Measurements from ENCODE around the gene GPC1. TPM values are rescaled to one million over a fixed set of nuclear protein-coding genes. Genes with fewer than 3 reads are reported as not detected.

Gene GPC1
- total RNA-seq, 1 donor from 2014 or later: 5.9 TPM

DNA sequence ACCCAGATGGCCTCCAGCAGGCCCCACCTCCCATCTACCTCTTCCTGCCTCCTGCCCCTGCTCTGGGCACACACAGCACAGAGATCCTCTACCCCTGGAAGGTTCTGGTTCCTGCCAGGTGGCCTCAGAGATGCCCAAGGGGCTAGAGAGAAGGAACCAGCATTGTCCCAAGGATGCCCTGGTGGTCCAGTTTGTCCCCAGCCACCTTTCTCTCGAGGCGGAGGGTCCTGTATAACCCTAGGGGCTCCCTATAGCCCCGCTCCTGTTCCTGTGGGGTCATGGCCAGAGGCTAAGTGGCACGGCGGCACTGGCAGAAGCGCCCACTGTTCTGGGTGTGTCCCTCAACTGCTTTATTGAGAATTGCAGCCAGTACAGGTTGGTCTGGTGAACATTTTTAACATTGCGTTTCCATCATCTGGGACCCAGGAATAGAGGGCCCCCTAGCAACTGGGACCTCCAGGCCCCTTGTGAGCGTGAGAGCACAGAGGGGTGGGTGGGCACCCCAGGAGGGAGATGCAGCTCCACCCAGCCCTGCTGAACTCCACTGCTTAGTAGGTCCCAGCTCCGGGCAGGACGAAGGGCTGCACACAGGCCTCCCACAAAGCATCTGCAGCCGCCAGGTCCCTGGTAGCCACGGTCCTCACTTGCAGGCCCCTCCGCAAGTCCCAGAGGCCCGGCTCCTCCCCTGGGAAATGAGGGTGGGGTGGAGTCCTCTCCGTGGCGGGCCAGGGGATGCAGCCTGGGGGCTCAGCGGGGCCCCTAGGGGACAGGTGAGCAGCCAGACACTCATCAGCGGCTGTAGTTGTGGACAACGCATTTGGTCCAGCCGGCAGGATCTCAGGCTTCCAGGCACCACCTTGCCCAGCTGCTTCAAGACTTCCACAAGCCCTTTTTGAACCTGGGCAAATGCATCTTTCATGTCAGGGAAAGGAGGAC is 33.1 kb downstream of the GPC1 start:
- Mint-ChIP-seq H3K36me3 (ENCODE audit: low read depth) (peaks cover 4% of the 10 kb centered on the region), H3K27ac (no peak overlapping the region), H3K4me1 (no peaks in the 10 kb centered on the region), H3K9me3 (peaks cover 2% of the 10 kb centered on the region), H3K4me3 (no peak overlapping the region), H3K27me3 (no peaks in the 10 kb centered on the region)
- intact Hi-C loops (cut with micrococcal nuclease): no loop called here
- no peak for DNase-seq

DNA sequence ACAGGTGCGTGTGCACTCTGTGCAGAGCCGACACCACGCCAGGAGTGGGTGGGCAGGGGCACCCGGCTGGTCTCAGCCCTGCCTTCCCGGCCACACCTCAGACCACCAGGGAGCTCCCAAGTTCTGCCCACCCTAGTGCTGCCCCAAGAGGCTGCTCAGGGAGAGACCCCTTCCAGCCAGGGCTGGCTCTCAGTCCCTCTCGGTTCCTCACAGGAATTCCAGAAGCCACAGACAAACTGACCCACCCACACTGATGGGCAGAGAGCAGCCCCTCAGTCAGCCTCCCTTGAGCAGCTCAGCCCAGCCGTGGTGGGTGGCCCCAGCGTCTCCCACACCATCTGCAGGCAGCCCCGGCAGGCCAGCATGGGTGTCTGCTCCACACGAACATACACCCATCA is 33.8 kb downstream of the GPC1 start:
- Mint-ChIP-seq H3K27ac (no peak overlapping the region), H3K36me3 (ENCODE audit: low read depth) (peaks cover 7% of the 10 kb centered on the region), H3K27me3 (no peaks in the 10 kb centered on the region), H3K4me3 (no peak overlapping the region), H3K4me1 (no peaks in the 10 kb centered on the region), H3K9me3 (peaks cover 5% of the 10 kb centered on the region)
- no peak for DNase-seq
- intact Hi-C loops (cut with micrococcal nuclease): no loop called here

DNA sequence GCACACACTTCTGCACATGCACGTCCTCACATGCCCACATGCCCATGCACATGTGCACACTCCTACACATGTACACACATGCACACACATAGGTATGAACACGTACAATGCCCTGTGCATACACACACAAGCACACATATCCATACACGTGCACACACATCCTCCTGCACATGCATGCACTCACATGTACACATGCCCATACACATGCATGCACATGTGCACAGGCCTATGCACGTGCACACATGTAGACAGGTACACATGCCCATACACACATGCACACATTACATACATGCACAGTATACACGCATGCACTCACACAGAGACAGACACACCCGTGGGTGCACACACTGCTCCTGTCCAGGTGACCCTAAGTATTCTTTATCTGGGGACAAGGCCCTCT is 34.3 kb downstream of the GPC1 start:
- no peaks in the 10 kb centered on the region for H3K27me3 Mint-ChIP-seq
- H3K9me3 Mint-ChIP-seq: peaks cover 5% of the 10 kb centered on the region
- H3K36me3 Mint-ChIP-seq (ENCODE audit: low read depth): peaks cover 7% of the 10 kb centered on the region
- intact Hi-C loops (cut with micrococcal nuclease): no loop called here
- no peak overlapping the region for H3K27ac Mint-ChIP-seq
- H3K4me1 Mint-ChIP-seq: no peaks in the 10 kb centered on the region
- no peak for DNase-seq
- H3K4me3 Mint-ChIP-seq: no peak overlapping the region

DNA sequence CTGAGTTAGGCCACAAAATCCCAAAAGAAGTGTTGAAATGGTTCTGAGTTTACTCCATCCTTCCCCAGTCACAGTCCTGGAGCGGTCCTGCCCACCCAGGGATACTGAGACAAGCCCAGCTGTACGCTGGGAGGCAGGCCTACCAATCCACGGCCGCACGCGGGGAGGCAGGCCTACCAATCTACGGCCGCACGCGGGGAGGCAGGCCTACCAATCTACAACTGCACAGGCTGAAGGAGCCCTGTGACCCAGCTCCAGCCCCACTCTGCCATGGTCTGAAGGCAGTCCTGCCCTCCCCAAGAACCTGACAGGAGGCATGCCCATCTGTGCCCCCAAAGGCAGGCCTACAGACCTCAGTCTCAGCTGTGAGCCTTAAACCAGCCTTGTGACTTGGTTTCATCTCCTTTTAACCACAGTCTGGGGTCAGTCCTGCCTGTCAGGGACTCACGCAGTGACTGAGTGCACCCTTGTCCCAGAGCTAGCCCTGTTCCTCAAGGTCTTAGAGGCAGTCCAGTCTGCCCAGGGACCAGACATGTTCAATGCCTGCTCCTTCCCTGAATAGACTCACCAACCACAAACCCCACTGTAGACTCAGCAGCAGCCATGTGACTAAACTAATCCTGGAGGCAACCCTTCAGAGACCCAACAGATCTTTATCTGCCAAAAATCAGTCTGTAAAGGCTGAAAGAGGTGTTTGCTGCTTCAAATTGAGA is 36.8 kb downstream of the GPC1 start:
- intact Hi-C loops (cut with micrococcal nuclease): no loop called here
- Mint-ChIP-seq H3K4me1 (no peaks in the 10 kb centered on the region), H3K27me3 (no peaks in the 10 kb centered on the region)

DNA sequence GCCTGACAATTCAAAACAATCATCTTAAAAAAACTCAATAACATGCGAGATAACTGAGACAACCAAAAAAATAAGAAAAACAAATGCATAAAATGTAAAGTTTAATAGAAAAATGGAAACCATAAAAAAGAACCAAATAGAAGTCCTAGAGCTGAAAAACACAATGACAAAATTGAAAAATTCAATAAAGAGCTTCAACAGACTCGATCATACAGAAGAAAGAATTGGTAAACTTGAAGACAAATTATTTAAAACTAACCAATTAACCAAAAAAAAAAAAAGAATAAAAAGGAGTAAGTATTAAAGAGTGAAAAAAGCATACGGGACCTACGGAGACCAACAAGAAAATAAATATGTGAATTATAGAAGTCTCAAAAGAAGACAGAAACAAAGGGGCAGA is 37.7 kb downstream of the GPC1 start:
- peaks cover 9% of the 10 kb centered on the region for H3K36me3 Mint-ChIP-seq (ENCODE audit: low read depth)
- DNase-seq: no peak
- H3K27ac Mint-ChIP-seq: no peak overlapping the region
- H3K4me3 Mint-ChIP-seq: no peak overlapping the region
- H3K9me3 Mint-ChIP-seq: peaks cover 11% of the 10 kb centered on the region
- no peaks in the 10 kb centered on the region for H3K27me3 Mint-ChIP-seq
- H3K4me1 Mint-ChIP-seq: no peaks in the 10 kb centered on the region
- intact Hi-C loops (cut with micrococcal nuclease): no loop called here

More for the DNA sequence above, 36.8 kb downstream of the GPC1 start:
- Mint-ChIP-seq H3K4me3 (no peak overlapping the region), H3K36me3 (ENCODE audit: low read depth) (peaks cover 9% of the 10 kb centered on the region), H3K9me3 (peaks cover 11% of the 10 kb centered on the region), H3K27ac (no peak overlapping the region)
- no peak for DNase-seq

DNA sequence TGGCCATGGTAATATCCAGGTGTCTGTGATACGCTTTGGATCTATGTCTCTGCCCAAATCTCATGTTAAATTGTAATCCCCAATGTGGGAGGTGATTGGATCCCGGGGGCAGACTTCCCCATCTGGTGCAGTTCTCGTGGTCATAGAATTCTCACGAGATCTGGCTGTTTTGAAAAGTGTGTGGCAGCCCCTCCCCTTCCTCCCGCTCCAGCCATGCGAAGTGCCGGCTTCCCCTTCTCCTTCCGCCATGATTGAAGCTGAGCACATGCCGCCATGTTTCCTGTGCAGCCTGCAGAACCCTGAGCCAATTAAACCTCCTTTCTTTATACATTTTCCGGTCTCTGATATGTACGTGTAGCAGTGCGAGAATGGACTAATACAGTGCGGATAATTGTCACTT is 42.5 kb downstream of the GPC1 start:
- H3K4me3 Mint-ChIP-seq: no peak overlapping the region
- no peaks in the 10 kb centered on the region for H3K27me3 Mint-ChIP-seq
- no peak overlapping the region for H3K27ac Mint-ChIP-seq
- H3K4me1 Mint-ChIP-seq: no peaks in the 10 kb centered on the region
- H3K9me3 Mint-ChIP-seq: peaks cover 11% of the 10 kb centered on the region
- intact Hi-C loops (cut with micrococcal nuclease): no loop called here
- no peak for DNase-seq
- peaks cover 8% of the 10 kb centered on the region for H3K36me3 Mint-ChIP-seq (ENCODE audit: low read depth)

DNA sequence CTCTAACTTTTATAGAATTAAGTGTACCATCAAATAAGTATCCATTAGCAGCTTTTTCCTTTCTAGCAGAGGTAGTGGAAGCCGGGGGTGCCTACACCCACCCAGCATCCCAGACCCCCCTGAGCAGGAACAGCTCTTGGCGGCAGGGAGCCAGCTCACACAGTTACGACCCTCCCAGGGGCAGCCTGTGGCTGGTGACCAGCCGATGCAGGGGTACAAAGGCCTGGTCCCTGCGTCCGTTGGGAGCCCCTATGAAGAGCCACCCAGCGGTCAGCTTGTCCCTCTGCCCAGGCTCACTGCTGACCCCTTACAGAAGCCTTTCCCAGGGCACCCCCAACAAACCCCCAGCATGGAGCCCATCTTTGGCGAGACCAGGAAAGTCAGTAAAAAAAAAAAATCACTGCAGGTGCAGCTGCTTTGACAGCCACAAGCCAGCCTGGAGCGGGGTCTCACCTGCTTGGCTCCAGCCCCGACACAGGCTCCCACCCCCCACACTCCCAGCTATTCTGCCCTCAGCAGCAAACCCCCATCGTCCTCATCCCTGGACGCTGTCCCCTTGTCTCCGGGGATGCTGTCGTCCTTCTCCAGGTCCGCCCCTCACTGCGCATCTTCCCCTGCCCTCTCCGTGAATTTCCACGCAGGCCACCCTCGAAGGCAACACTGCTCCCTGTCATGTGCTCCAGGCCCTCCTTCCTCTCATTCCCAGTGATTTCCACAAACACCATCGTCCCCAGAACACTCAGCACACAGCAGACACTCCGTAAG is 43.1 kb downstream of the GPC1 start:
- Mint-ChIP-seq H3K36me3 (ENCODE audit: low read depth) (peaks cover 6% of the 10 kb centered on the region), H3K9me3 (peaks cover 11% of the 10 kb centered on the region), H3K4me3 (no peak overlapping the region), H3K4me1 (no peaks in the 10 kb centered on the region), H3K27ac (no peak overlapping the region), H3K27me3 (no peaks in the 10 kb centered on the region)
- intact Hi-C loops (cut with micrococcal nuclease): no loop called here
- no peak for DNase-seq

DNA sequence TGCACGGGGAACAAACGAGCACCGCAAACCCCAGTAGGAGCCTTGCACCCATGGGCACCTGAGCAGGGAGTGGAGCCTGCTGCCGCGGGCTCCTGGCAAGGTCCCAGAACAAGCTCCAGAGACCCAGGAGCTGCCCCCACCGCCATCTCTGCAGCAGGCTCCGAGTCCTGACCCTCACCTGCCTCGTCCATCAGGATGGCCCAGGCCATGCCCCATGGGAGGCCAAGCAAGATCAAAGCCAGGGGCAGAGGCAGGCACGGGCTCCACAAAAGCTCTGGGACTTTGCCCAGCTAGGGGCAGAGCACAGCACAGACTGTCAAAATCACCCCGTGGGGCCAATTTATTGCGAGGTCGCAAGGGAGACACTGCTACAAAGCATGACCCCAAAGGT is 43.6 kb downstream of the GPC1 start:
- peaks cover 2% of the 10 kb centered on the region for H3K36me3 Mint-ChIP-seq (ENCODE audit: low read depth)
- peaks cover 12% of the 10 kb centered on the region for H3K9me3 Mint-ChIP-seq
- no peak overlapping the region for H3K4me3 Mint-ChIP-seq
- no peaks in the 10 kb centered on the region for H3K27me3 Mint-ChIP-seq
- intact Hi-C loops (cut with micrococcal nuclease): no loop called here
- no peaks in the 10 kb centered on the region for H3K4me1 Mint-ChIP-seq
- DNase-seq: no peak
- H3K27ac Mint-ChIP-seq: no peak overlapping the region

DNA sequence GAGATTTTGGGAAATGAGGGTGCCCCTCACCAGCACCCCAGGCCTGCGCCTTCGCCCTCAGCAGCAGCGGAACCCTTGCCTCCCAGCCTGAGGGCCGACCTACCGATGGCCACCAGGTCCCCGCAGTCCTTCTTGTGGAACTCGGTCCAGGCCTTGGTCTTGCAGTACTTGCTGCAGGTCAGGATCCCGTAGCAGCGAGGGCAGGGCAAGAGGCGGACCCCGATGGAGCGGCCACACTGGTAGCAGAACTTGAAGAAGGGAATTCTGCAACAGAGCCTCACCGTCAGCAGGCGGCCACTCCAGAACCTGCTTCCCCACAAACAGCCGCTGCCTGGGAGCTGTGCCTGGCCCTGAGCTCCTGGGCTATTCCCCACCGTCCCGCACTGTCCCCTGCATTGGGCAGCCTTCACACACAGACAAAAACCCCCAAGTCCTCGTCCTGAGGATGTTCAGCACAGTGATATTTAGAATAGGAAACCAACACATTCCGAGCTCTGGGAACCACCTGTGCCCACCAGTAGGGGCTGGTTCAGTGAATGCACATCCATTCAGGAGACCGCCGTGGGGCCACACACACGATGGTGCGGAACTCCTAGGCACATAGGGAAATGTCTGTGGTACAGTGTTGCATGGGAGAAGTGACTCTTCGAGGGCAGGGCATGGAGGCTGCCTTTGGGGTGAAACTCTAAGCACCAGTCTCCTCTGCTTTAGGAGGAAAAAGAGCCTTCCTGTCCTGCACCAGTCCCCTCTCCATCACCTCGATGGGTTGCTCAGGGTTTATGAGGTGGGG is 45.6 kb downstream of the GPC1 start:
- no peaks in the 10 kb centered on the region for H3K4me1 Mint-ChIP-seq
- H3K27me3 Mint-ChIP-seq: no peaks in the 10 kb centered on the region
- H3K27ac Mint-ChIP-seq: no peak overlapping the region
- DNase-seq: no peak
- H3K4me3 Mint-ChIP-seq: no peak overlapping the region
- H3K36me3 Mint-ChIP-seq (ENCODE audit: low read depth): peaks cover 2% of the 10 kb centered on the region
- peaks cover 9% of the 10 kb centered on the region for H3K9me3 Mint-ChIP-seq
- intact Hi-C loops (cut with micrococcal nuclease): no loop called here

DNA sequence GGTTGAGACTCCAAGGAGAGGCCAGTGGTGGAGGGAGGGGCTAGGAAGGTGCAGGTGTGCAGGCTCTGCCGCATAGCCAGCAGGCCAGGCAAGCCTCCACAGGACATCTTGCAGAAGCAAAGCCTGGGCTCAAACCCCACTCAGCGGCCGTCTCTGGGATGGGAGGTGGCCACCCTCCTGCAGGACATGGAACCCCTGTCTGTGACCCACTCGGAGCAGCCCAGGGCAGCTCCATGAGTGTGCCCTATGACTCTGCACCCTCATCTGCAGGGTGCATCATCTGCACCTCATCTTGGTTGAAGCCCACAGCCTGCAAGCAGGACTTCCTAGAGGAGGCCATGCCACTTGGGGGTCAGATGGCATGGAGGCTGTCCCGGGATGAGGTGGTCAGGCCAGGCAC is 46.3 kb downstream of the GPC1 start:
- intact Hi-C loops (cut with micrococcal nuclease): no loop called here
- Mint-ChIP-seq H3K27ac (no peak overlapping the region), H3K4me1 (no peaks in the 10 kb centered on the region), H3K4me3 (no peak overlapping the region), H3K9me3 (peaks cover 5% of the 10 kb centered on the region), H3K27me3 (no peaks in the 10 kb centered on the region), H3K36me3 (ENCODE audit: low read depth) (no peaks in the 10 kb centered on the region)
- no peak for DNase-seq

DNA sequence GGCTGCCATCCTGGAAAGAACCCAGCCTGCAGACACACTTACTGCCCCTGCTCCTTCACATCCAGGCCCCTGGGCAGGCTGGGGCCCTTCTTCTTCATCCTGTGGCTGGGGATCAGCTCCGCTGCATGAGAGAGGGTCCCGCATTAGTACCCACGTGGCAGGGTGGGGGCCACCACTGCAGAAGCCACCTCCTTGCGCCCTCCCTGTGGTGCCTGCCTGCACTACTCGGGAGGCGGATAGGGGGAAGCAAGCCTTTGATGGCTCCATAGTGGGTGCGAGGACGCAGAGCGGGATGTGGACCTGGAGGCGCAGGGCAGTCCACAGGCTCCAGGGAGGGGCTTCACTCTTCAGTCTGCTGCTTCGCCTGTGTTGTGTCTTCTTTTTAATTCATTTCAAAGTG is 46.7 kb downstream of the GPC1 start:
- no peaks in the 10 kb centered on the region for H3K4me1 Mint-ChIP-seq
- H3K27me3 Mint-ChIP-seq: no peaks in the 10 kb centered on the region
- no peaks in the 10 kb centered on the region for H3K36me3 Mint-ChIP-seq (ENCODE audit: low read depth)
- intact Hi-C loops (cut with micrococcal nuclease): no loop called here
- H3K27ac Mint-ChIP-seq: no peak overlapping the region
- H3K9me3 Mint-ChIP-seq: peaks cover 9% of the 10 kb centered on the region
- H3K4me3 Mint-ChIP-seq: no peak overlapping the region
- peak; percentile 50 for DNase-seq

DNA sequence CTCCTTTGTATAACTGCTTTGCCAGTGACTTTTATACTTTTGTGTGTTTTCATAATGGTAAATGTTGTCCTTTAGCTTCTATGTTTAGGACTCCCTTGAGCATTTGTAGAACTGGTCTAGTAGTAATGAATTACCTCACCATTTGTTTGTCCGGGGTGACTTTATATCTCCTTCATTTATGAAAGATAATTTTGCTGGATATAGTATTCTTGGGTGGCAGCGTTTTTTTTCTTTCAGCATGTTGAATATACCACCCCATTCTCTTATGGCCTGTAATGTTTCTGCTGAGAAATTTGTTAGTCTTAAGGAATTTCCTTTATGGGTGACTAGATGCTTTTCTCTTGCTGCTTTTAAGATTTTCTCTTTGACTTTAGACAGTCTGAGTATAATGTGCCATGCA is 56.0 kb downstream of the GPC1 start:
- intact Hi-C loops (cut with micrococcal nuclease): no loop called here
- H3K9me3 Mint-ChIP-seq: peaks cover 27% of the 10 kb centered on the region
- no peaks in the 10 kb centered on the region for H3K27me3 Mint-ChIP-seq
- H3K36me3 Mint-ChIP-seq (ENCODE audit: low read depth): peaks cover 17% of the 10 kb centered on the region
- DNase-seq: no peak
- no peaks in the 10 kb centered on the region for H3K4me1 Mint-ChIP-seq
- no peak overlapping the region for H3K4me3 Mint-ChIP-seq
- no peak overlapping the region for H3K27ac Mint-ChIP-seq

DNA sequence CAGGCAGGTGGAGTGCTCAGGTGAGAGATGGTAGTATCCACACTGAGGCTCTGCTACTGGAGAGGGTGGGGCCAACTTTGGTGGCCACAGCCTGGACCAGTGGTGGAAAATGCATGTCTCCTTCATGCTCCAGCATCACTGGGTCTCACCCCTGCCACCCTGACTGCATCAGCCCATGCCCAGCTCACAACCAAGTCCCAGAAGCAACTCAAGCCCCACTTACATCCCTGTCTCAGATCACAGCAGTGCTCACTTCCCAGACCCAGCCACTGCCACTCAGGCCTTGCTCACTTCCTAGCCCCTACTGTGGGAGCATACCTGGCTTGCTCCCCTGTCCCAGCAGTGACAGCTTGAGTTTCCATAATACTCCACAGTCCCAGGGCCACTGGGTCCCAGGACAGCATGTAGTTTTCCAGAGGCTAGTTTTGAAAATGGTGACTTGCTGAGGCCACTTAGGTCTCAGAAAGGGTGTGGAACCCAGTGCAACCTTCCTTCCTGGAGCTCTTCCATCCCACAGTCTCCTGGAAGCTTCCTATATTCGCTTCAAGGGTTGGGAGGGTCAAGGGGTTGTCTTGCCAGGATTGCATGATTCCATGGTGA is 58.8 kb downstream of the GPC1 start:
- no peak for DNase-seq

More for the DNA sequence above, 58.8 kb downstream of the GPC1 start:
- Mint-ChIP-seq H3K27me3 (no peaks in the 10 kb centered on the region), H3K4me3 (no peak overlapping the region), H3K4me1 (peaks cover 2% of the 10 kb centered on the region), H3K9me3 (peaks cover 23% of the 10 kb centered on the region), H3K36me3 (ENCODE audit: low read depth) (peaks cover 26% of the 10 kb centered on the region), H3K27ac (no peak overlapping the region)
- intact Hi-C loops (cut with micrococcal nuclease): no loop called here
